Suppressor macrophage treated with lipopolysaccharide for 1 hour (primary cell): Measurements from ENCODE around the gene MRAP.

Source experiments
- DNase-seq, 3 donors: peaks; one replicate each; pipeline ENCODE4 v3.0.0-alpha.2; 2020 to 2022

Gene MRAP

GRCh38 chr21:32350211-32350980 is 51.7 kb downstream of the MRAP start:
- no peak for DNase-seq

DNA sequence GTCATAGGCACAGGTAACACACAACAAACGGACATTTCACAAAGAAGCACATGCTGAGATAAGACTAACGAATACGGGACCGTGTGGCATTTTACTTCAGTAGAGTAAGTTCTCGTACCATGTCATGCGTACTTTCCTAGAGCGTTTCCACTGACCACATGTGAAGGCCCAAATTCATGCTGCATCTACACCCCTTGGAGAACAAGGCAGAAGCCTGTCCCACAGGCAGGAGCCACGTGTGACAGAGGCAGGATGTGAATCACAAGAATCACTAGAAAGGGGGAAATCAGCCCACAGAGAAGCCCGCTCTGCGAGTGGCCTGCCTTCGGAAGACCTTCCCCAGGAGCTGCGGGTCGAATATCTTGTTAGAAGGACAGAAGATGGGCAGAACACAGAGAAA is 52.3 kb downstream of the MRAP start:
- no peak for DNase-seq

DNA sequence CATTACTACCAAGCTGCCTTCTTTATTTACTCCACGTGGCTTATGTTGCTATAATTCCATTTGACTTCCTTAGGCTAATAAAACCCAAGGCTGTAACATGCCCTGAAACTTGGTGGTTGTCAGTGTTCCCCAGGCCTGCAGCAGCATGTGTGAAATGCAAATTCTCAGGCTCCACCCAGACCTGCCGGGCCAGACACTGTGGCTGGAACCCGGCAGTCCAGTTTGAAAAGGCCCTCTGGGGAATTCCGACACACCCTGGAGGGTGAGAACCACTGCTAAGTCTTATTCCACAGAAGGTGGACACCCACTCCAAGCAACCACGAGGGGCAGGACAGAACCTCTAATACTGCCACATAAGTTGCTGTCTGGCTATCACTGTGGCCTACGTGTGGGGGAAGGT is 52.8 kb downstream of the MRAP start:
- no peak for DNase-seq

DNA sequence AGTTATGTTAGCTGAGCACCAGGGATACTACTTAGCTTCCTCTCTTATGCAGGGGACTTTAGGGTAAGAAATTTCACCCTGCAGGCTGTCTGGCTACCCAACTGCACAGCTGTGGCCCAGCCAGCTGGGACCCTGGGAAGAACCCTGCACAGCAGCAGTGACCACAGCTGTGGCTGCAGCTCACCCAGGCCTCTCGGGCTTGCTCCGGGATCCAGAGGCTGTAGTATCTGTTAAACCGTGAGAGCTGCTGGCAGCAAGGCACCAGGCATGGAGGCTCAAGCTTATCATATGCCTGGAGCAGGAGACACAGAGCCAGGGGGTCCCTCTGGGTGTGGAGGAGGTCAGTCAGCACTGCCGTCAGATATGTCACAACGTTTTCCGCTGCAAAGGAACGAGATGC is 53.9 kb downstream of the MRAP start:
- DNase-seq, result no peak

DNA sequence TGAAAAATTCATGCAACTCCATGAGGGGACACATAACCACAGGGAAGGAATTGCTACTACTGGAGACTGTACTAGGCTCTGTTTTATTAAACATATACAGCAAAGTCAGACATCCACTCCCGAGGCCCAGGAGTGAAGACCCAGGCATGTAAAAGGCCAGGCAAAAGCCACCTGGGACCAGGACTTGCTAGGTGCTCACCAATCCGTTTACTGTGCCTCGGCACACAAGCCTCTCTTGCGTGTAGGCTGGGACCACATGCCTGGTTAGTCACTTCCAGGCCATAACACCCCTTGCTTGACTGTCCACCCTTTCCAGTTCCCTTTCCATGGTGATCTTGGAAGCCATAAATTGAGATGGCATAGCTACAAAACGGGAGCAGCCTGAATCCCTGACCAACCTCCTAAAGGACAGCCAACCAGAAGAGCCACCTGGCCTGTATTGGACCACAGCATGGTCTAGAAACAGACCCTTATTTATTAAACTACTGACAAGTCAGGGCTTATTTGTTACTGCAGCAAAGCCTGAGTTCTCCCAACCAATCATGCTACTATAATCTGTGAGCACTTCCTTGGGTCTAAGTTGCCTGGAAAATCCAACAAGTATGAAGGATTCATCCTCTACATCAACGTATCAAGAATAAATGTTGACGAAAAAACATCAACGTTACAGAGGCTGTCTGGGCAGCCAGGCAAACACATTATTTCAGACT is 54.5 kb downstream of the MRAP start:
- no peak for DNase-seq

DNA sequence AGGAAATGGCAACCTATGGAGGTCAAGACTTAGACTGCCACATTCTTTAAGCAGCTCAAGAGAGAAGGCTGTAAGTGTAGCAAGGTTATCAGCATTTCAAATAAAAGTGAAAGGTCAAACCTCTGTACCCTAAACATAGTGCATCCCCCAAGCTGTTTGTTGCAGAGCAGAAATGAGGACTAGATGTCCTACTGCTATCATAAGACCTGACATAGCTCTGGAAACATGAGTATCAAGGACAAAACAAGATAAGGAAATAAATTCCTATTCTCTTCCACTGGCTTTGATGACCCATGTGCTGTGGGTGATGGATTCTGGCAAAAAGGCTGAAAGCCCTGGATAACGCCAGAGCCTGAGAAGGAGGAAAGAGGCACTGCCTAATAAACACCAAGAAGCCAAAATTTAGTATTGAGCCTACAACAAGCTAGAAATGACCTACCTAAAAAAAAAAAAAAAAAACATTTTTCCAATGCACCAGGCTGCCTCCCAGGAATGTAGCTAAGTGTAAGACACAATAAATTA is 58.3 kb downstream of the MRAP start:
- no peak for DNase-seq

DNA sequence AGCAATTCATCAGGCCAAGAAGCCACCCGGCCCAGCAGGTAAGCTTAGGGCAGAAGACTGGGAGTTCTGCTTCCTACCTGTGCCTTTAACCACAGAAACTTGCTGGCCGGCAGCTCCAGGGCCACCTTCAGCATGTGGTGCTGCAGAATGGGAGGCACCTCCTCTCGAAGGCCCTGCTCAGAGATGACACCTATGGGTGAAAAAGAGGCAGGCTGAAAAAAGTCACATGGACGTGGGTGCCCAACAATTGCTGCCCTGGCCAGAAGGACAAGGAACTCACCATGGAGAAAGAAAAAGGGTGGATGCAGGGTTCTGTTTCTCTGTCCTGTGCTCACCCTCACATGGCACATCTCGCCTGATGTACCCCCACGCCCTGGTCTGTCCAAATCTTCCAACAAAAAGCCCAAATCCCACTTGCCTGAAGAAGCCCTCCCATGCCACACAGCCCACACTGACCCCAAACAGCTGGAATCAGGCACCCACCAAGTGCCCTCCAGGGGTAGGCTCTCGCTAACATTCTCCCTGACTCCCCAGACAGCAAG is 61.1 kb downstream of the MRAP start:
- peak in 2 of 3 donors; percentile 1 to 6 for DNase-seq

DNA sequence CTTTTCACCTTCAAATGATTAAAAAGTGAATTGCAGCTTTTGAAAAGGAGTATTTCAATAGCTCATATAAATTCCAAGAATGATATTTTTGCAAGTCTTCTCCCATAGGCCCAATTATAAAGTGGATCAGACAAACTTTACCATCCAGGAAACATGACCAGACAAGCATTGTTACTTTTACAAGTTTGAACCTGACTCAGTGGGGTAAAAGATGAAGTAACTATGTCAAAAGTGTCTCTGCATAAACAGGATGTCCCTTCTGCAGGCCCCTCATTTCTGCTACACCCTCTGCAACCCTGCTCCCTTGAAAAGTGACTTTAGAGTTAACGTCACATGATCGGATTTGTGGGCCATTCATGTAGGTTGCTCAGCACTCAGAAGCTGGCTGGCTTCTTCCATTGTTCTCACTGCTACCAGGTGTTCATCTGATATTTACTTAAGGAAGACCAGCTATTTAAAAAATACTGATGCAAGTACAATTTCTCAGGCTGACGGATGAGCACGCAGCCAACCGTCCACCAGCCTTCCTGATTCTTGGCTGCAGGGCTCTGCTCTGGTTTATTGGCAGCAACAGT is 61.8 kb downstream of the MRAP start:
- DNase-seq, result no peak
